Erythroblast (primary cell): ENCODE measurements around the gene TMEM51.

Source experiments
- DNase-seq, 2 experiments: peaks; one replicate each; lab custom pipeline; 2025; lab: John Stamatoyannopoulos, UW
- GATA1 ChIP-seq: IDR thresholded peaks from 2 replicates; pipeline ENCODE4 v1.6.1; 2011; ENCODE audit warnings: low read depth, mild to moderate bottlenecking, control low read depth, low read length, moderate library complexity
- POLR2A ChIP-seq: IDR thresholded peaks from 2 replicates; pipeline ENCODE4 v1.6.1; 2011; ENCODE audit warnings: mild to moderate bottlenecking, low read length

TMEM51 gene

GRCh38 chr1:15246960-15247614 lies 93.5 kb downstream of the TMEM51 start, which contains the start of gene FHAD1:
TSS of gene FHAD1 (plus strand) at chr1:15247223. CDS start at chr1:15251785, 4,562 bp downstream.
- peak; percentile 60 to 63 for DNase-seq
- TF ChIP-seq GATA1 (no peak), POLR2A (no peak)

- DNase-seq = no peak
- TF ChIP-seq POLR2A (no peak), GATA1 (no peak)
These were observed 94.7 kb downstream of the TMEM51 start for GRCh38 chr1:15248216-15248615.

DNA sequence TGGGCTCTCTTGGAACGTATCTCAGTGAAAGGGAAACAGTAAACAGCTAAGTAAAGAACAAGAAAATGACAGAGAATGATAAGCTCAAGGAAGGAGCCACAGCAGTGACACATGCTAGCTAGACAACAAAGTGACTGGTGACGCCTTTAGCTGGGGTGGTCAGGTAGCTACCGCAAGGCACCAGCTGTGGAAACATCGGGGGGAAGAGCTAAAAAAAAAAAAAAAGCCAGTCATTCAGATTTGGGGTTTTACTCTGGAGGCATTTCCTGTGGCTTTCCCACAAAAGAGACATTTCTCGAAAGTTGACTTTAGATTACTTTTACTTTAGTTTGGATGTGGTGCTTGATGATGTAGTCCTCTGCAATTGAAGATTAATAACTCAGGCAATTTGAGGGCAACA lies 95.5 kb downstream of the TMEM51 start:
- DNase-seq = no peak
- TF ChIP-seq POLR2A (no peak), GATA1 (no peak)

DNA sequence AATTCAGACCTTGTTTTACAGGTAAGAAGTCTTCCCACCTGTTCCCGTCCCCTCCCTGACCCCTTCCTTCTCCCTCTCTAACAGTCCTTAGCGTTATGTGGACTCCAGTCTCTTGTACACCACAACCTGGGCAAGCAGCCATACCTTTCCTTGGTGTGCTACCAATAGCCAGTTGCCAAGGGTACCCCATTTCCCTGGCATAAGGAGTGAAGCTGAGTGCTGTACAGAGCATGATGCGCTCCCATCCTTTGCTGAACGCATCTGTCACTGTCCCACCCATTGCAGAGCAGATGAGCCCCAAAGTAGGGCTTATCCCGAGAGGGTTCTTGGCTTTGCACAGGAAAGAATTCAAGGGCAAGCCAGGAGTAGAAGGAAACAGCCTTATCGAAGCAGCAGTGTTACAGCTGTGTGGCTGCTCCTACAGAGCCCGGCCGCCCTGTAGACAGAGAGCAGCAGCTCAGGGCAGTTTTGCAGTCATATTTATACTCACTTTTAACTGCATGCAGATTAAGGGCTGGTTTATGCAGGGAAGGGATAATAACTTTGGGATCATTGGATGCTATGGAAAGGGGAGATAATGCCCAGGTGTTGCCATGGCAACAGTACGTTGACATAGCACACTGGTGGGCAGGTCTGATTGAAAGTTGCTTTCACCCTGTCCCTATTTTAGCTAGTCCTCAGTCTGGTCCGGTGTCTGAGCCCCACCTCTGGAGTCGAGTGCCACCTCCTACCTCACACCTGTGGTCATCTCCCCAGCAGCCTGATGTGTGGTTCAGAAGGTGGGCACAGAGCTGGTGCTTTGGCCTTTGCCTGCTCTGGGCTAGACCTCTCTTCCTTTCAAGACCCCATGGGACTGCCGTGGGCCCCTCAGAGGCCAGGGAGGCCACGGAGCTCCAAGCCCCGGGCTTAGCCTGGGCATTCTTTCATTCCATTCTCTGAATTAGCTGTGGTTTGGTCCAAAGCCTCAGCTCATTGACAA lies 98.6 kb downstream of the TMEM51 start:
- TF ChIP-seq GATA1 = no peak
- DNase-seq = no peak

GRCh38 chr1:15254559-15254958 lies 101.0 kb downstream of the TMEM51 start:
- DNase-seq = no peak
- TF ChIP-seq GATA1 = no peak
- no peak for TF ChIP-seq POLR2A

DNA sequence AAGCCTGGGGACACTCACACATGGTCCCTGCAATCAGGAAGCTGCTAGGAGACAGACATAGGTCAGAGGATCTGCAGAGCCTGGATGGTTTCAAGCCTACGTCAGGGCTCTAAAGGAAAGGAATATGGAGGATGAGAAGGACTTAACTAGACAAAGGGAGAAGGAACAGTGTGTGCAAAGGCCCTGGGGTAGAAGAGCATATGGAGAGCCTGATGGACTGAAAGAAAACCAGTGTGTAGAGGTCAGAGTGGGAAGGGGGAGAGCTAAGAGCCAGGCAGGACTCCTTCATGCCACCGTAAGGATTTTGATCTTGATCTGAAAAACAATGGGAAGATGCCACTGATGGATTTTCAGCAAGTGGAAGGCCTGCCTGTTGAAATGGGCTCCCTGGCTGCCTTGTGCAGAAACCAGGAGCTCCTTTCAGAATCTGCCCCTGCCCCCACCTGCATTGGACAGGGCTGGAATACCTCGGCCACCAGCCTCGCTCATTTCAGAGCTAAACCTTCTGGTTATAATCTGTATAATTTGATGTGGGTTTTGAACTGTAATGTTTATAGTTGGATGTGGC lies 102.1 kb downstream of the TMEM51 start:
- TF ChIP-seq GATA1 (no peak), POLR2A (no peak)
- no peak for DNase-seq

DNA sequence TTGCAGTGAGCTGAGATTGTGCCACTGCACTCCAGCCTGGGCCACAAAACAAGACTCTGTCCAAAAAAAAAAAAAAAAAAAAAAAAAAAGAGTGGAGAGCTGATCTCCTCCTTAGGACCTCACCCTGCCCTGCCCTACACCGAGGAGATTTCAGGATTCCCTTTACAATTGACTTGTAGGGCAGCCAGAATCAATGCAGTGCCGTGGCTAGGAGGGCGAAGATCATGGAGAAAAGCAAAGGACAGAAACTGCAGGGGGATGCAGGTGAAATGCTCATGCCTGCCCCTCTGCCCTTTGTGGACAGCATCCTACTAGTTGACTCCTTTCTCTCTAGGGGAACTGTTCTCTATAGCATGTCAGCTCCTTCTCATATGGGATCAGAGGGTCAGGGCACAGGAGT lies 103.0 kb downstream of the TMEM51 start:
- no peak for DNase-seq
- TF ChIP-seq GATA1 = no peak
- TF ChIP-seq POLR2A = no peak

DNA sequence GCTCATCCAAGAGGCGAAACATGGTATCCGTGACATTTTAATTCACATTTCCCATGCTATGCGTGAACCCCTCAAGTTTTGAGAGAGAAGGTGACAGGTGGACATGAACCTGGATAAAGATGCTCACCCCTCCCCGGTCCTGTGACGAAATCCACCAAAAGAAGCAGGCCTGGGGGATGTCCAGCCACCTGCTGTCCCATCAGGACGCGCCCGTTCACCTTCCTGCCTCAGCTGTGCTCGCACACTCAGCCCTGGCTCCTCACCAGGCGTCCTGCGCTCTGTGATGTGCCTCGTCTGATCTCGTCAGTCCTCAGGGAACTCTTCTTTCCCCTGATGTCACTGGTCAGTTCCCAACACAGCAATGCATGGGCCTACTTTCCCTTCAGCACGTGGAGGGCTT lies 103.8 kb downstream of the TMEM51 start:
- TF ChIP-seq POLR2A (no peak), GATA1 (no peak)
- no peak for DNase-seq

- DNase-seq = peak in 1 of 2 experiments; percentile 34
- no peak for TF ChIP-seq POLR2A
- no peak for TF ChIP-seq GATA1
These were observed 105.5 kb downstream of the TMEM51 start for GRCh38 chr1:15258833-15259621.

GRCh38 chr1:15259622-15260007 lies 106.1 kb downstream of the TMEM51 start:
- no peak for DNase-seq
- TF ChIP-seq POLR2A (no peak), GATA1 (no peak)

GRCh38 chr1:15260418-15261154 lies 107.0 kb downstream of the TMEM51 start:
- TF ChIP-seq GATA1 (no peak), POLR2A (no peak)
- DNase-seq = no peak

DNA sequence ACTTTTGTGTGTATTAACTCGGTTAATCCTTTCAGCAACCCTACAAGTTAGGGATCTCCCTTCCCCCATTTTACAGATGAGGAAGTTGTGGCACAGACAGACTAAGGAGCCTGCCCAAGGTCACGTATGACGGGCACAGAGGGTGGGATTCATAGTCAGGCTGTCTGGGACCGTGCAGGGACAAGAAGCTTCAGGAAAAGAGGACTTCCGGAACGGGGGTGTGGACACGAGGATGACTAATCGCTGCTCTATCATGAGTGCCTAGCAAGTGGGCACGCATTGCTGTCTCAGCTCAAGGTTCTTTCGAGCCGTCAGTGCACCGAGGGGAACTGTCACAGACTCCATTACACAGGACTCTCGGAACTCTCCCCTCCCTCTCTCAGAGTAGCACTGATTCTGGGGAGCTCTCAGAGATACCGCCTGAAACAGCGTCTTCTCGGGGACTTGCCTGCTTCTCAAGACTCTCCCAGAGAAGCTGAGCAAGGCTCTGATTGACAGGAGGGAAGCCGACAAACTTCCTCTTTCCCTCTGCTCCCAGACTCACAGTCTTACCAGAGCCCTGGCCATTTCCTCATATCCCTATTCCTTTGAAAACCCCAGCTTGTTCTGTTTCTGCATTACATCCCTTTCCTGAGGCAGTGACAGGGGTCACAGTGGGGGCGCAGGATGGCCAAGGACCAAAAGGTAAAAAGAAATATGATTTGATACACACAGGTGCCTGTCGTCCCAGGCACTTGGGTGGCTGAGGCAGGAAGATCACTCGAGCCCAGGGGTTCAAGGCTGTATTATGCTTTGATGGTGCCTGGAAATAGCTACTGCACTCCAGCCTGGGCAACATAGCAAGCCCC lies 107.8 kb downstream of the TMEM51 start:
- no peak for TF ChIP-seq GATA1
- no peak for TF ChIP-seq POLR2A
- no peak for DNase-seq
